GM18951 (cell line): ENCODE data around the gene LIN9.
"Not testable (repeated sequence)": the region's sequence is repeated elsewhere in the genome, so short reads cannot be mapped to it uniquely, and the experiment has no call there.

ENCODE experiments used
- POLR2A ChIP-seq: IDR thresholded peaks from 4 replicates; pipeline ENCODE4 v1.6.1; 2011; ENCODE audit warnings: mild to moderate bottlenecking; ENCODE audit not compliant: insufficient read length, insufficient read depth; ENCODE audit errors: extremely low read depth
- in situ Hi-C: fragments of 300-500 bp; cut with MboI; formaldehyde crosslinking; loops from one replicate; pipeline ENCODE4 v1.12.0; 2022; ENCODE audit warnings: low sequenced_read_pairs, mixed read lengths, inconsistent platforms; ENCODE audit not compliant: unreplicated experiment

LIN9 gene, protein sequence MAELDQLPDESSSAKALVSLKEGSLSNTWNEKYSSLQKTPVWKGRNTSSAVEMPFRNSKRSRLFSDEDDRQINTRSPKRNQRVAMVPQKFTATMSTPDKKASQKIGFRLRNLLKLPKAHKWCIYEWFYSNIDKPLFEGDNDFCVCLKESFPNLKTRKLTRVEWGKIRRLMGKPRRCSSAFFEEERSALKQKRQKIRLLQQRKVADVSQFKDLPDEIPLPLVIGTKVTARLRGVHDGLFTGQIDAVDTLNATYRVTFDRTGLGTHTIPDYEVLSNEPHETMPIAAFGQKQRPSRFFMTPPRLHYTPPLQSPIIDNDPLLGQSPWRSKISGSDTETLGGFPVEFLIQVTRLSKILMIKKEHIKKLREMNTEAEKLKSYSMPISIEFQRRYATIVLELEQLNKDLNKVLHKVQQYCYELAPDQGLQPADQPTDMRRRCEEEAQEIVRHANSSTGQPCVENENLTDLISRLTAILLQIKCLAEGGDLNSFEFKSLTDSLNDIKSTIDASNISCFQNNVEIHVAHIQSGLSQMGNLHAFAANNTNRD

DNA sequence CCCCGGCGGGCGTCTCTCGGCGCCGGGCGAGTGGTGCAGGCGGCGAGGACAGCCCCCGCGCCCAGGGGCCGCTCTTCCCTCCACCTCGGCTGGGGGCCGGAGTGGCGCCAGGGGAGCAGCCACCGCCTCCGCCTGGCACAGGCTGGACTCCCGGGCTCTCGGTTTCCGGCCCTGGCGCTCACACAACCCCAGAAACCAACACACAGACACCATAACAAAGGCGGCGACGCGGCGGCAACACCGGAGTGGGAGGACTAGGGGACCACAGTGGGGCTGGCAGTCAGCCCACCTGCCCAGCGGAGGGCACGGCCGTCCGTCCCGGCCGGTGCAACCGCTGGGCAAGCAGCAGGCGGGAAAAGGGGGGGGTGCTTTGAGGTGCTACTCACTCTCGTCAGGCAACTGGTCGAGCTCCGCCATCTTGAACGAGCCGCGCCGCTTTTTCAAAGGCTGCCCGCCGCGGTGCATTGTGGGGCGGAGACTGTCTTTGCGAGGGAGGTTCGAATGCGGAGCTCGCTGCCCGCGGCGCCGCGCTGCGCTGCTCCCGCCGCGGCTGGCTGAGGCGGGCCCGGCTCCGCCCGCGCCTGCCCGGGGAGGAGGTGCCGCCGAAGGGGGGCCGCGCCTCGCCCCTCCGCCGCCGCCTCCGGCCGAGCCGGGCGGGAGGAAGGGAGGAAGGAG lies at the start of gene LIN9:
Gene LIN9, minus strand, starts transcription at position 442 of the 675 bp plus-strand sequence. Its CDS starts 25 bp downstream, at position 417.
- in situ Hi-C loops, result no loop called here
- TF ChIP-seq POLR2A, result peak; percentile 80

DNA sequence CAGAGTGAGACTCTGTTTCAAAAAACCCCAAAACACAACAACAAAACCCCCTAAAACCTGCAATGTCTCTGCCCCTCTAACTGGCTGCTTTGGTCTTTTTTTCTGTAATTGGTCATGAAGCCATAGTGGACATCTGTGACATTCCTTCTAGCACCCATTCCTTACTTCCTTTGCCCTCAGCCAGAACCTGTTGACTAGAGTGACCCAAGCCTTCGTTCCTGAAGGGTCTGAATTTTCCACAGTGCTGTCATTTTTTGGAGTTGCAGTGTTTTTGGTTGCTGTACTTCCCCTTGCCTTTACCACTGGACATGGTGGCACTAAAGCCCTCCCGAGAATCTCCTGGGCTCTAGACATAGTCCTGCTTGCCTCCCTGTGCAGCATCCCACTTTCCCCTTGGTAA lies 48.5 kb upstream of the LIN9 start:
- in situ Hi-C loops, result no loop called here
- TF ChIP-seq POLR2A, result no peak

DNA sequence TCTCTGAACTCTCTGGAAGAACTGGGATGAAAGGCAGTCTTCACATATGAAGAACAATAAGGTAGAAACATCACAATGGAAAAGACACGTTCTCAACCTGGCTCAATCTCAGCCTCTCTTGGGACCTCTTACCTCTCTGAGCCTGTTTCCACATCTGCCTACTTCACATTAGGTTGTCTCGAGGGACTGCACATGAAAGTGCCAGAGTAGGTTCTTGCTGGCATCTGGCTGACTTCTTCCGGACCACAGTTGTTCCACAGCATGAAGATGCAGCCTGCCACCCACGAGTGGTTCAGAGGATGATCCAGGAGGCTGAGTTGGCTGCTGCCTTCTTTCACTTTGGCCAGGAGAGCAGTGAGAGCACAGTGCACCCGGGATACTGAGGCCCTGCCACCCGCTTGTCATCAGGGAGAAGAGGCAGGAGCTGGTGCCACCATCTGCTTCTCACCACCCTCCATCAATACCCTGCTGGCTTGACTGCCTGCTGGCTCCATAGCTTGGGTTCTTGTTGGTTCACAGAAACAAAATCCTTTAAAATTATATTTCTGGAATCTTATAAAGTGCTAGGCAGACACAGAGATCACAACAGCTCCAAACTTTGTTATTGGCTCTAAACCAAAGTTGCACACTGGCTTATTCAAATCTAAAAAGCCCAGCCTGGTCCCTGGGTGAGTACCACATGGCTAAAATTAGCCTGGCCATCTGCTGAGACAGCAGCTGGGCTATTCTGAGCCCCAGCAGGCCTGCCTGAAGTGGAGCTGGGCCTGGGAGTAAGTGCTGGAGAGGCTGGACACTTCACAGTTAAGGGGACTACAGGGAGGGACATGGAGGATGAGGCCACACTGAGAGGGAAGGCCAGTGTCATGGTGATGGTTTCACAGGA lies 46.9 kb upstream of the LIN9 start:
- in situ Hi-C loops, result no loop called here
- peak; percentile 17 for TF ChIP-seq POLR2A

DNA sequence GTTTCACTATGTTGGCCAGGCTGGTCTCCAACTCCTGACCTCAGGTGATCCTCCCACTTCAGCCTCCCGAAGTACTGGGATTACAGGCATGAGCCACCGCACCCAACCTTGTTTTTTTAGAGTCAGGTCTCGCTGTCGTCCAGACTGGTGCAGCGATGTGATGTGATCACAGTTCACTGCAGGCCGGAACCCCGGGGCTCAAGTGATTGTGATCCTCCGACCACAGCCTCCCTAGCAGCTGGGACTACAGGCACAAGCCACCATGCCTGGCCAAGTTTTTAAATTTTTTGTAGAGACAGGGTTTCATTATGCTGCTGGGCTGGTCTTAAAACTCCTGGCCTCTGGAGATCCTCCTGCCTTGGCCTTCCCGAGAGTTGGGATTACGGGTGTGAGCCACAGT lies 46.1 kb upstream of the LIN9 start:
- no peak for TF ChIP-seq POLR2A
- in situ Hi-C loops, result no loop called here

- no peak for TF ChIP-seq POLR2A
- in situ Hi-C loops, result no loop called here
Measured at GRCh38 chr1:226353698-226354525, 44.9 kb upstream of the LIN9 start.

DNA sequence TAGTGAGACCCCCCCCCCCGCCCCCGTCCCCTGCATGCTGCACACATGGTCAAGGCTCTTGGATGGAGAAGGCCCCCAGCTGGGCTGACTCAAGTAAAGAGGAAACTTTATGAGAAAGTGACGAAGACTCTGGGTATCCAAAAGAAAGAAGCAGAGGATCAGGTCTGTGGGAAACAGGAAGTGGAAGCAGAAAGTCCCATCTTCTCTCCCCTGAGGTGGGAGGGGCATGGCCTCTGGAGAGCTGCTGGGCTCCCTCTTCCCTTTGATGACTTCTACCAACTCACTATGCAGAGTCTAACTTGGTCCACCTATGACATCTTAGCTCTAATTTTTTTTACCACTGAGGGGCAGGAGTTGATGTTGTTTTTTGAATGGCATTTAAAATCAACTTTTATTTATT lies 42.7 kb upstream of the LIN9 start:
- in situ Hi-C loops, result no loop called here
- TF ChIP-seq POLR2A, result no peak

GRCh38 chr1:226350519-226350865 lies 41.5 kb upstream of the LIN9 start:
- in situ Hi-C loops, result no loop called here

GRCh38 chr1:226349801-226350518 lies 41.0 kb upstream of the LIN9 start:
- peak; percentile 17 for TF ChIP-seq POLR2A
- in situ Hi-C loops, result no loop called here

More at GRCh38 chr1:226350519-226350865, 41.5 kb upstream of the LIN9 start:
- TF ChIP-seq POLR2A, result no peak

DNA sequence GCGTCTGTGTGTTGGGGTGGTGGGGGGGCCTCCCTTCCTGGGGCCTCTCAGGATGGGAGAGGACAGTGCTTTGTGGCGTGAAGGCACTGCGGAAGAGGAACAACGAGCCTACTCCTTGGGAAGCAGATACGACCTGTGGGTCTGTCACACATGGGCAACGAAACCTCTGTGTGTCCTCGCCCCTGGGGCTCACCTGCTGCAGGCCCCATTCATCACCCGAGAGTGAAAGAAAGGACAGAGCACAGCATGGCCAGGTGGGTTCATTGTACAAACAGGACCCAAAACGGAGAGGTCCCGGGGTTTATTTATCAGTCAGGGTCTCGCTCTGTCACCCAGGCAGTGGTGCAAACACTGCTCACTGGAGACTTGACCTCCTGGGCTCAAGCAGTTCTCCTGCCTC lies 40.1 kb upstream of the LIN9 start:
- in situ Hi-C loops, result no loop called here
- TF ChIP-seq POLR2A, result no peak

GRCh38 chr1:226344441-226345259 lies 35.7 kb upstream of the LIN9 start:
- TF ChIP-seq POLR2A, result no peak

DNA sequence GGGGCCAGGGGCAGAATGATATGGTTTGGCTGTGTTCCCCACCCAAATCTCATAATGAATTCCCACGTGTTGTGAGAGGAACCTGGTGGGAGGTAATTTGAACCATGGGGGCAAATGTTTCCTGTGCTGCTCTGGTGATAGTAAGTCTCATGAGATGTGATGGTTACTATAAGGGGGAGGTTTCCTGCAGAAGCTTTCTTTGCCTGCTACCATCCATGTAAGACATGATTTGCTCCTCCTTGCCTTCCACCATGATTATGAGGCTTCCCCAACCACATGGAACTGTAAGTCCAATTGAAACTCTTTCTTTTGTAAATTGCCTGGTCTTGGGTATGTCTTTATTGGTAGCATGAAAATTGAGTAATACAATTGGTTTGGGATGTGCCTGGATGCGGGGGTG lies 33.7 kb upstream of the LIN9 start:
- no peak for TF ChIP-seq POLR2A
- in situ Hi-C loops, result no loop called here

More at GRCh38 chr1:226344441-226345259, 35.7 kb upstream of the LIN9 start:
- in situ Hi-C loops, result no loop called here

DNA sequence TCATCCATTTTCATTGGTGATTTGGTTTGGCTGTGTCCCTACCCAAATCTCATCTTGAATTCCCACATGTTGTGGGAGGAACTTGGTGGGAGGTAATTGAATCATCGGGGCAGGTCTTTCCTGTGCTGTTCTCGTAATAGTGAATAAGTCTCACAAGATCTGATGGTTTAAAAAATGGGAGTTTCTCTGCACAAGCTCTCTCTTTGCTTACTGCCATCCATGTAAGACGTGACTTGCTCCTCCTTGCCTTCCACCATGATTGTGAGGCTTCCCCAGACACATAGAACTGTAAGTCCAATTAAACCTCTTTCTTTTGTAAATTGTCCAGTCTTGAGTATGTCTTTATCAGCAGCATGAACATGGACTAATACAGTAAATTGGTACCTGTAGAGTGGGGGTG lies 31.1 kb upstream of the LIN9 start:
- in situ Hi-C loops, result not testable (repeated sequence)
